ENCODE results near the gene CRTAC1. TPM values are rescaled to one million over a fixed set of nuclear protein-coding genes. Genes with fewer than 3 reads are reported as not detected.

The CRTAC1 gene
- total RNA-seq, 4 donors from 2014 or later = 4.0 to 8.7 (median 5.0) TPM

GRCh38 chr10:97816609-97817008, 213.8 kb downstream of the CRTAC1 start:
- Histone ChIP-seq H3K36me3 (no peaks in the 10 kb centered on the region), H3K4me3 (no peak overlapping the region), H3K27me3 (peaks cover 0 to 34% (median 0%) of the 10 kb centered on the region in 4 donors), H3K27ac (replicated peaks in 1 of 4) (no peak overlapping the region), H3K9me3 (no peaks in the 10 kb centered on the region), H3K4me1 (no peaks in the 10 kb centered on the region)
- intact Hi-C loops (cut with DNase I) = no loop called here
- WGBS = 74% methylated on average over 4 of the region's 4 CpGs
- TF ChIP-seq POLR2A (IDR thresholded peaks at IDR 0.05; ENCODE audit: low read depth) (no peak), EP300 (IDR thresholded peaks at IDR 0.05) (no peak), CTCF (IDR thresholded peaks at IDR 0.05) (no peak), POLR2AphosphoS5 (IDR thresholded peaks at IDR 0.05) (no peak)
- DNase-seq (ENCODE audit: extremely low spot score) = no peak

Small RNA genes lying within 50 kb of the gene (small RNA-seq; reads per million reads assigned to genes)
- 0 reads per million in 3 donors for gene AL355301.1

Other genes with a start within 250 kb of the CRTAC1 start
- under 1 TPM; under 0.01 to 0.33 (median 0.18) TPM for gene GOLGA7B, start 180.8 kb downstream of the CRTAC1 start, total RNA-seq
- 10 to 100 TPM in 1 of 4 donors, 1 to 10 TPM in 3; 9.0 to 11.6 (median 9.9) TPM for gene R3HCC1L, start 104.0 kb upstream of the CRTAC1 start, total RNA-seq
- 10 to 100 TPM in 2 of 4 donors, 1 to 10 TPM in 2; 9.4 to 19.4 (median 12.6) TPM for gene LOXL4, start 237.6 kb upstream of the CRTAC1 start, total RNA-seq